Eye (tissue), 1 donor: Measurements from ENCODE around the gene LAMA1.

Experiments used
- DNase-seq: peaks from one replicate; pipeline ENCODE4 v3.0.0-alpha.2; 2015

LAMA1 gene

DNA sequence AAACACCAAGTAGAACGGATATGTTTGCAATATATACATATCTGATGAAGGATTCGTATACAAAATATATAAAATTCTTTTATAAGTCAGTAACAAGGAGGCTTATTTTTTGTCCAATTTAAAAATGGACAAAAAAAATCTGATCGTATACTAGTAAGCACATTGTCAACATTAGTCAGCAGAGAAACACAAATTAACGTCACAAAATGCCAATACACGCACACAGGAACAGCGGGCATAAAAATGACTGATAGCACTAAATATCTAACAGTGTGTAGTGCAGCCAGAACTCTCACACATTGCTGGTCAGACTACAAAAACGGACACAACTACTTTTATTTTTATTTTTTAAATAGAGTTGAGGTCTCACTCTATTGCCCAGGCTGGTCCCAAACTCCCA lies 69.5 kb downstream of the LAMA1 start:
- no peak for DNase-seq

DNA sequence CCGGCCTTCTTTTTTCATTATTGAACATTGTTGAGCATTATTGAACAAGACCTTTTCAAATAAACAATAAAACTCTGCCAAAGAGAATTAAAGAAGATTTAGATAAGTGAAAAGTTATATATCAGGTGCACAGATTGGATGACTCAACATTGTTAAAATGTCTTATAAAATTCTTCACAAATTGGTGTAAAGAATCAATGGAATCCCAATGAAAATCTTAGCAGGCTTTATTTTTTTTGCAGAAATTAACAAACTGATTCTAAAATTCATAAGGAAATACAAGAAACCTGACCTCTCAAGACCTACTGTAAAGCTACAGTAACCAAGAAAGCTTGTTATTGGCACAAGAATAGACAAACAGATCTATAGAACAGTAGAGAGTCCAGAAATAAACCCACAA lies 70.3 kb downstream of the LAMA1 start:
- DNase-seq = no peak

DNA sequence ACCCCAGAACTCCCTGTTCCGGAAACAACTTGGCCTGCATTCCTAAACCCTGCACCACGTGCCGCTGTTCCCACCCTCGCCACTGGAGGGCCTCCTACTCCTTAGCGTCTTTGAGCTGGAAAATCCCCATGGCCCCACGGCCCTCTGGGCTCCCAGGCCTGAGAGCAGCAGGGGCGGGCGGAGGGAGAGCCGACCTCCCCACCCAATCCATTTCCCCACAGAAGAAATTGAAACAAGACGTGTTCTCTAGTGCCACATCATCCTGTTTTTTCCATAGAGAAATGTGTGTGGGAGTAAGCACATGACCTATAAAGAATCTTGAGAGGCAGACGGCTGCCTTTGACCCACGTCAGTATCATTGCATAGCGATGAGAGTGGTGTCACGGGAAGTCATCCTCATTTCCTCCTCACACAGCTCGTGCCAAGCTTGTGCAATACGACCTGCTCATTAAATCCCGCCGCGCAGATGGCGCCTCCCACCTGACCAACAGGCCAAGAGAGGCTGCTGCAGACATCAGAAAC lies 79.2 kb downstream of the LAMA1 start:
- DNase-seq = peak; percentile 76

DNA sequence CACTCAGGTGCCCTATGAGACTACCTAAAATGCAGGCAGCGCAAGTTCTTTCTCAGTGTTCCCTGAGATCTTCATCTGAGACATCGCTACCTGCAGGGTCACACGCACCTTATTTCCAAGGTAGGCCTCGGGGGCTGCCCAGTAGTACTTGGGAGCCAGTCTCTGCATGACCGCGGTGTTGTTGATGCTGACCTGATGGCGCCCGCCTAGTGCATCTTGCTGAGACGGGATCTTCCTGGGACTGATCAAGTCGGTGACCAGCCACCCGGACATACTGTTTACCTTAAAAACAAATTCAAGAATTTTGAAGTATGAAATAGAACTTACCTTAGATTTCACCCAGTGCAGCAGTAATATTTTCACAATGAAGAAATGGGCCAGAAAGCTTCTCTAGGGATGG lies 80.1 kb downstream of the LAMA1 start:
- DNase-seq = no peak

DNA sequence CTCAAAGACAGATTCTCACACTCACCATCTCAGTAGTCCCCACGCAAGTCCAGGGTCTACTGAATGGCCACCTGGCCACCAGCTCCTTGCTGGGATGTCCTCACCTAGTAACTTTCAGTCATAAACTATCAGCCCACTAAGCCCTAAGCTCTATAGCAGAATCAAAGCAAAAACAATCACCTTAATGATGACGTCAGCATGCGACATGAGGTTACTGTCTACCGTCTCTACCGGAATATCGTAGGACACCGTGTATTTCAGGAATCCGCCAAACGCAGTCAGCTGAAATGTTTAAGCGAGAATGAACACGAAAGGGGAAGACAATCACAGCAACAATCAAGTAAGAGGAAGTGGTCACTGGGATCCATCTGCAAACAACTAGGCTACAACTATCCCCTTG lies 81.8 kb downstream of the LAMA1 start:
- DNase-seq = no peak

DNA sequence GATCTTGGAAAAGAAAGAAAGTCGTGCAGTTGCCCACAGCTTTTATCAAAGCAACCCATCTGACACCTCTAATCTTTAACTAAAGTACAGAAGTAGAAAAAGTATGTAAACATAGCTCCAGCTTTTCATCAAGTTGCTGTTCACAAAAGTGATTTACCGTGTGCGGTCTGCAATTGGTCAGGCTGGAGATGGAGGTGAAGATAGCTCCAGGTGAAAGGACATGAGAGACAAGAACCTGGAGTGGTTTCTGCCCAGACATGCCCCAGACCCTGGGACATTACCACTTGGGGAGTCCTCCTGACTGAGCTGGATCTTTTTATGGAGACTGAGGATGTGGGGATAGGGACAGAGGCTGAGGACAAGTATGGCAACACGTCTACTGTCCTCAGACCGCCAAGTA lies 82.7 kb downstream of the LAMA1 start:
- DNase-seq = no peak

DNA sequence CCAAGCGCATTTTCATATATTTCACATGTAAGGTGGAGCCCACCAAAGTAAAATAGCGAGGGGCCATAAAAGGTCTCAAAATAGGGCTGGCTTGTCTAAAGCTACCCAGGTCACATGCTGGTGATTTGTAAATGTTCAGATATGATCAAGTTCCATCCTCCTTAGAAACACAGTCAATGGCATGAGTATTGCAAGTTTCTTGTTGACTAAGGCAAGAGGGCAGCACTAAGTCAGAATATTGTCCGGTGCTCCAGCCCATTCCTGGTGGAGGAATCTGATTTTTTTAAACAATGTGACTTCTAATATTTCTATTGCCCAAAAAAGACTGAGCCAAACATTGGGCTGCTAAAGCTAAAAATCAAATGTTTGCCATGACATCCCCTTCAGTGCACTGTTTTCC lies 85.1 kb downstream of the LAMA1 start:
- no peak for DNase-seq

DNA sequence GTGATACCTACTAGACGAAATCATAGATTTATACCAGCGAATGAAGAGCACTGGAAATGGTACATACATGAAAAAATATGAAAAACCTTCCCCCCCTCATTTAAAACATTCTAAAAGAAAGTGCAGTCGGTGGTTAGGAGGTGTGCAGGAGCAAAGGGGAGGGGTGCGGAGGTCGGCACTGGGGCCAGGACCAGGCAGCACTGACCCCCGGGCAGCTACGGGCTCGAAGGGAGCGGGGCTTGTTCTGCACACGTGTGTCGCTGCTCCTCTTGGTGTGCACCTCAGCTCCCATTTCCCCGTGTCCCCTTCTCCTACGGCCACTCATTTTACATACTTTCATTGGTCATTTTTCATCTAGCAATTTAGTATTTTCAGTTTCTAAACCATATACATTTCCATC lies 89.0 kb downstream of the LAMA1 start:
- no peak for DNase-seq

DNA sequence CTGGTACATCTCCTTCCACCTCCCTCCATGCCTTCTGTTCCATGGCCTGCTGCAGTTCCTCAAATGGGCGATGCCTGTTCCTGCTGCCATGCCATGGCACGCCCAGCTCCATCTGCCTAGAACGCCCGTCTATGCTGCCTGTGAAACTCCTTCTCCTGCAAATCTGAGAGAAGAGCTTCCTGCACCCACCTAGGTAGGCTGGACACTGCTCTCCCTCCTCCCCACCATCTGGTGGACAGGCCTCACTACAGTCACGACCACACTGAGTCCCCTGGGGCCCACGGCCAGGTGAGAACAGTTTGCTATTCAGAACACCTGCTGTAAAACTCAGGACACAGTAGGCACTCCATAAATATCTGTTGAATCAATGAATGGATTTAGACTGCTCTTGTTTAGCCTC lies 92.4 kb downstream of the LAMA1 start:
- no peak for DNase-seq

DNA sequence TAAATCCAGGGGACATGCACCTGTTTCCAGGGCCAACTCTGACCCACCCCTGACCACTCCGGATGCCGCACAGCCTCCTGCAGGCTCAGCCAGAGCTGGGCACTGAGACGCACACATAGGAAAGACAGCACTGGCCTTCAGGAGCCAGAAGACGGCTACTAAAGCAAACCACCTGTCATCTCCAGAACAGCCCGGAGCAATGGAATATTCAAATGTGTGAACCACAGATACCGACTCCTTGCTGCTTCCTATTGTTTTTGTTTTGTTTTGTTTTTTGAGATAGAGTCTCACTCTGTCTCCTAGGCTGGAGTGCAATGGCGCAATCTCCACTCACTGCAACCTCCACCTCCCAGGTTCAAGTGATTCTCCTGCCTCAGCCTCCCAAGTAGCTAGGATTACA lies 94.0 kb downstream of the LAMA1 start:
- DNase-seq = no peak

DNA sequence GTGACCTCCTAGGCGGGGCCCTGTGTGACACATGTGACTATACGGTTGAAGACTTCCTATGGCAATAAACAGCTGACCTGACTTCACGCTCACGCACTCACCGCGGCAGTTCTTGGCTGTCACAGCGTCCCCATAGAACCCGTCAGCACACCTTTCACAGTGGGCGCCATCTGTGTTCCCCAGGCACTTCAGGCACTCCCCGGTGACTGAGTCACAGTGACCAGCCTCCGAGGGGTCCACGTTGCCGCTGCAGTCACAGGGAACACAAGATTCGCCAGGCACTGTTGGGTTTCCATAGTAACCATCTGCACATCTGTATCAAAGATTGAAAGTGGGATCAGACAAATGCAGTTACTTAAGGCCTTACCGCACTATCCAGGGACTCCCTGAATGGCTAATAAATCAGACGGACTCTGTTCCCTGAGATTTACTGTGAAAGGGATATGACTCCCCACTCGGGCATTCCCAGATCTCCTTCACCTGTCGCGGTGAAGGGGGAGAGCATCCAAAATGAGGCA lies 94.5 kb downstream of the LAMA1 start:
- no peak for DNase-seq

DNA sequence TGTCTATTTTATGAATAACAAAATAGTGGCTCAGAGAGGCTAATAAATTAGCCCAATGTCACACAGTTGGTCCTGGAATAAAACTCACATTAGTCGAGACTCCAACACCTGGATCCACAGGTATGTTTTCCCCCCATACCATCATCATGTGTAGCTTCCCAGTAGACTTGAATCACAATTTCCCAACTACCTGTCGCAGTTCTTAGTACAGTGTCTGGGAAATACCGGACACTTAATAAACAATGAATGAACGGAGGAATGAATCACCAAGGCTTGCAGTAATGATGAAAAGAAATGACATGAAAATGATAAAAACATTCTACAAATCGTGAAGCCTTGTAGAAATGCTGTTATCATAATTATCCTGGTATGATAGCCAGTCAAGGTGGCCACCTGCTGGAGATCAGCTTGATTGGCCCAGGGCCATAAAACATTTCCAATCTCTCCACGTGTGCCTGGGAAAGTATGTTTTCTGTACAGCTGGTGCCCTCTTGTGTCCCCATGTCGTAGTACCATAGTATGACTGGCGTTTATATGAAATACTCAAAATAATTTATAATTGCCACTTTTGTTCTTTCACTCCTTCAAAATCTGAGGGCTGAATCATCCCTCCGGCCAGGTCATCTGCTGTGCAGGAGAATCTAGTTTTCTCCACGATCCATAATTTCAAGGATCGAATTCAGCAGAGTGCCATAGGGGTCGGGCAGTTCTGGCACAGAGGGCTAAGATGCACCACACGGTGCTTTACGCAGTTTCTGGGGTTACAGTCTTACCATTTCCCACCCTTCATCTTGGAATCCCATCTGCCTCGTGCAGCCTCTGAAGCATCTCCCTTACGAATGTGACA lies 95.4 kb downstream of the LAMA1 start:
- peak; percentile 77 for DNase-seq

DNA sequence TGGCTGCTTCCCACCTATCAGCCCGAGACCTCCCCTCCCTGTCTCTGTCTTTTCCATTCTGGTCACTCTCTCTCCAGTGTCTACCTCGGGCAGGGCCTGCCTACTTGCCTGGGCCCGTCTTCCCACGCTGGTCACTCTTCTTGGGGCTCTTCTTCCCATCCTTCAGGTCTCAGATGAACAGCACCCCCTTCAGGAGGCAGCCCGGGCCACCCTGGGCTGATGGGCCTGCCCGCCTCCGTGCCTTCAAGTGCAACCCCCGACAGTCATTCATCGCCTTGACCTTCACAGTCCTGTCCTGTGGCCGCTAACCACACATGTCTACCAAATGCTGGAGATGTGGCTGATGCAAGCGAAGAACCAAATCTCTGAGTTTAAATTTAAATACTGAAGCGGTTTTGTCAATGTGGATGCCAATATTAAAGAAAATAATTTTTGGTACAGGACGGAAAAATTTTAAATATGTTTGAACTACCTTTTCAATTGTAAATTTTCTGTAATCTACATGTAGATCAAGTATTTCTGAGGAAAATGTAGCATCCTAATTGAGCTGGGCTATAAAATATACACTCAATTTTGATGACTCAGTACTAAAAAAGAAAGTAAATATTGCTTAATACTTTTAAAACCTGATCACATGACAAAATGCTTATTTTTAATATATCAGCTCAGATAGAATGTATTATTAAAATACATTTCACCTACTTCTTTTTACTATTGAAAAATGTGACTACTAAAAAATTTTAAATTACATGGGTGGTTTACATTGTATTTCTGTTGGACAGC lies 96.4 kb downstream of the LAMA1 start:
- DNase-seq = no peak

DNA sequence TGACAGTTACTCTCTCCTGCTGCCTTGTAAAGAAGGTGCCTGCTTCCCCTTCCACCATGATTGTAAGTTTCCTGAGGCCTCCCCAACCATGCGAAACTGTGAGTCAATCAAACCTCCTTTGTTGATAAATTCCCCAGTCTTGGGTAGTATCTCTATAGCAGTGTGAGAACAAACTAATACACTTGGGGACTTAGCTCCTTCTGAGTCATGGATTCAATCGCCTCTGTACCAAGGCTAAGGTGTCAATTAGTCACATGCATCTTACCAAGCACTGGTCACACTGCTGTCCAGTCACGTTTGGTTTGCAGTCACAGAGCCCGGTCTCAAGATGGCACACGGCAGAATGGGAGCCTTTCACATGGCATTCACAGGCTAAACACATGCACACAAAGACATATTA lies 100.6 kb downstream of the LAMA1 start:
- DNase-seq = no peak

DNA sequence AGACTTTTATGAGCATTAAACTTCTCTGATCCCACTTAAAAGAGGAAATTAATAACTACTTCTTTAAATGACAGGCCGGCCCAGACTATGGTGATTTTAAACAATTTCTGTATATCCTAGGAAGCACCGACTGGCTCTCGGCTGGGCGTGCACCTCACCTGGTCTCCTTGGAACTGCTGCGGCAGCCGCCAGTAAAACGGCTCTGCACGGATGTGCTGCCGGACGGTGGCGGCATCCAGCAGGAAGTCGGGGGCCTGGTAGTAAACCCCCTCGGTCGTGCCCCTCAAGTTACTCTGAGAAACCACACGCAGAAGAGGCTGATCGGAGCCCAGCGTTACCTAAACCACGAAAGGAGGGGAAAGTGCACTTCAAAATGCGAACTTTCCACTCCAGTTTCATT lies 106.5 kb downstream of the LAMA1 start:
- DNase-seq = no peak

DNA sequence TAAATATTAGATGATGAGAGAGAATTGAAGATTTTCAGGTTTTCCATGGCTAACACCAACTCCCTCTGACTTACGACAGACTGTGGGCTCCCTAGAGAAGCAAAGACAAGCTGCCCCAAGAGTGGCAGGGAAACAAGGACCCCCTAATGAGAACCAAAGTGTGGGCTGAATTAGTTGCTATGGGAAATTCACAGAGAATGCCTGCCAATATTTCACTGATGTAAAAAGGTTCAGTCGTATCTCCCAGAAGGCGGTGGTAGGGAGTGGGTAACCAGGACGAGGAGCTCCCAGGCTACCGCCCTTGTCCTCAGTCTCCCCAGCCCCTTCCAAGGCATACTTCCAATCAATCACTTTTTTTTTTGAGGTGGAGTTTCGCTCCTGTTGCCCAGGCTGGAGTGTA lies 113.6 kb downstream of the LAMA1 start:
- DNase-seq = no peak

DNA sequence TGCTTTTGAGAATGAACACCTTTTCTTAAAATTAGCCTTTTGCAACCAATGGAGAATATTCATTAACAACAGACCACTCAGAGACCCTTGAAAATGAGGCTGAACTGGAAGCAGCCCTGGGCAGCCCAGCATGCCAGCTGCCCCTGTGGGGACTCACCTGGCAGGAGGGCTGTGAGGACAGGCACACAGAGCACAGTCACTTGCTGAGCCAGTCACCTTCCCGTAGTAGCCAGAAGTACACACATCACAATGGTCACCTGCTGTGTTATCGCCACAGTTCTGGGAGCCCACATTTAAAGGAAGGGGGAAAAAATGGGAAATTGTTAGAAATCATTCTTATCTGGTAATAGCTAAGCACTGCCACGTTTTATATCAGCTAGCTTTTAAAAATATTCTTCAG lies 115.5 kb downstream of the LAMA1 start:
- DNase-seq = no peak

DNA sequence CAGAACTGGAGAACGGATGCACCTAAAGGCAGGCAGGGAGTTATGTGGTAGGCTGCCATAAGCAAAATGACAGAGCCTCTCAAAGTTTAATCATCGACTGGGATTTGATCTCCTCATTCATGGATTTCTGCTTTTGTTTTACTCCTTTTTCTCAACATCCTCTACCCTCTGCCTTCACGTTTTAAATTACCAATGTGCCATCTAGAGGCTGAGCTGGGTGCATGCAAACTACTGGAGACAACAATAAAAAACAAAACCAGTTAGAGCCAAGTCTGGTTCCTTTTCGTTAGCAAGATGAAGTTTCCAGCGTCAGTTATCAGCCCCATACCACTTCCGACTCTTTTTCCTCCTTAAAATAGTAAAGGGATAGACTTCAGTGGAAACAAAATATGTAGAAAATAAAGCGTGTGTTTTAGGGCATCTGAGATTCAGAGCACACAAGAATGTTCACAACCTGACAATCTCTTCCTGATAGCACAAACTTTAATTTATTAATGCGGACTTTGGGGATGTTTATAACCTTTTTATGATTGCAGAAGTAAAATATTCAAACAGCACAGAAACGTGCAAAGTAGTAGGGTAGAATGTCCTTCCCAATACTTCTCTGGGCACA lies 117.0 kb downstream of the LAMA1 start:
- DNase-seq = peak; percentile 35

DNA sequence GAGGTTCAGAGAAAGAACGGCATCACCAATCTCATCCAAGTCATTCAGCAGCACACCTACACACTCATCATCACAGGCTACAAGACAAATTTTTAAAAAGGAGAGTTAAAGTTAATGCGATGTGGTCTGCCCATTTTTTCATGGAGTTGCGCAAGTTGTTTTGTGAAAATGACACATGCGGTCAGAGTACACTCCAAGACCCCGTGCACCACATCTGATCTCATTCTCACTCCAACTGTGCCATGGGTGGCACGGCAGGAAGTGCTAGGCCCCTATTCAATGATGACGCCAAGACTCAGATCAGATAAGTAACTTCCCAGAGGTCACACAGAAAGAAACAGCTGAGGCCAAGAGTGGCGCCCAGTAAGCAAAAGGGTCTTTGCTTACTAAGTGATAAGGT lies 119.8 kb downstream of the LAMA1 start:
- DNase-seq = no peak

DNA sequence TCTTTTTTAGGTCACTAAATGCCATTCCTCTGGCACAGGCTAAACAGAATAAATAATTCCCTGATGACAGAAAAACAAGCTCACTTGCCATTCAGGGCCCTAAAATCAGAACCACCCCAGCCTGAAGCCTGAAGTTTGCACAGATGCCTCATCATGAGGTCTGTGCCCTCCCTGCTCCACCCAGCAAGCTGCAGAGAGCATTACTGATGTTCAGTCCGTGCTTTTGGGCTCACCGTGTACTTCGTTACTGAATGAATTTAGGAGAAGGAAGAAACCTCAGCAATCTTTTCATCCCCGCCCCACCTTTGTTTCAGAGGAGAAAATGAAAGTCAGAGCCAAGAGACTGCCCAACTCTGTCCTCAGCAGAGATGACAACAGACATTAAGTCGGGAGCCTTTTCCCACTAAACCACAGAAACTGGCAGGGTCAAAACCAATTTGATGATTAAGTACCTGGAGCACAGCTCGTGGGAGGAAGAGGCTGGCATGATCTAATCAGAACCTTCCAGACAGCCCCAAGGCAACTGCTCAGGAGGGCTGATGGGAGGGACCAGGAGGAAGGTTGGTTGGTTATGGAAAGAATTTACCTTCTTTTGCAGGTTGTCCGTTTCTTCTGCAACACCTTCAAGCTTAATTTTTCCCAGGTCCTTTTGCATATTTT lies 122.7 kb downstream of the LAMA1 start:
- DNase-seq = no peak

DNA sequence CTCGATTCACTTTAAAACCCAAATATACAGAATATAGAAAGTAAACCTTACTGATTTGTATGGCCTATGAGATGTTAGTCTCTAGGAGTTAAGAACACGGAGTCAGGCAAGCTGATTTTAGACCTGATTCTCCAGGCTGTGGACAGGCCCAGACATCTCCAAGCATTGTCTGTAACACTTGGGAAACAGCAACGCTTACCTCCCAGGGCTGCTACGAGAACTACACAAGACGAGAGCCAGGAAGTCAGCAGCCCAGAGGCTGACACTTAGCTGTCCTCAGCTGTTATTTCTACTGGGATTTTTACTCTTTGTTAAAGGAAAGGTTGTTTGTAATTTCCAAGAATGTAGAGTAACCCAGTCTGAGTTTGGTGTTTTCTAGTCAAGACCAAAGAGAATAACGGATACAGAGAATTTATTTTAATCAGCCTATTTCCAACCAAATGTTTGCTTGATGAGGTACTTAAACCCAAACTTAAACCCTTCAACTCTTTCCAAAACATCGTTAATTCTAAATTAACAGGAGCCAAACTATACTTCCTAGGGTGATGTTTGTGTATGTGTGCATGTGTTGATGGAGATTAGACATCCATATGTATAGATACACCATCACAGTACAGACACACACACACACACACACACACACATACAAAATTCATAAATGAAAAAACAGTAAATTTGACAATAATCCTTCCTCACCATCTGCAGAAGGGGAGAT lies 123.4 kb downstream of the LAMA1 start:
- DNase-seq = peak; percentile 8

DNA sequence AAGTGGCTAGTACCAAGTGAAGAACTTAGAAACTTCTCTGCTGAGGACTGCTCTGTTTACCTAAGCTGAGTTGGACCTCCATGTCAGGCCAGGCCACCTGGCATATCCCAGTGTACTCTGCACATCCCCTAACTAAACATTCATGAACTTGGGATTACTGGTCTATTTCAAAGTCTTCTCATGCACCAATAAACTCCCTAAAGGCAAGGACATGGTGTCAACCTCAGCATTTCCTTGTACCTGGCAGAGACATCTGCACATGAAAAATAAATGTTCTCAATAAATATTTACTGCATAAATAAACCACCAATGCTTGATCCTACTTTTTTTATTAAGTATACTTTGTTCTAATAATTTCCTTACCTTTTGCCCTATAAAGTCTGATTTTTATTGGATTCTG lies 124.8 kb downstream of the LAMA1 start:
- DNase-seq = no peak
